HG03060 (cell line): ENCODE results near the gene ZNF445.
"Not testable (repeated sequence)": the region's sequence is repeated elsewhere in the genome, so short reads cannot be mapped to it uniquely, and the experiment has no call there.

ENCODE experiments used
- ATAC-seq: cut with Tn5 transposase; IDR thresholded peaks from one replicate; pipeline ENCODE4 v1.9.1; 2021; ENCODE audit warnings: low read depth, moderate number of reproducible peaks; ENCODE audit not compliant: unreplicated experiment

Gene ZNF445

GRCh38 chr3:44478055-44478468, 592 bp upstream of the ZNF445 start:
- no peak for ATAC-seq

- no peak for ATAC-seq
Measured at GRCh38 chr3:44476963-44477311, 533 bp downstream of the ZNF445 start.

GRCh38 chr3:44476181-44476611, 1.3 kb downstream of the ZNF445 start:
- ATAC-seq = no peak

GRCh38 chr3:44474886-44475285, 2.6 kb downstream of the ZNF445 start:
- not testable (repeated sequence) for ATAC-seq

- ATAC-seq = no peak
Measured at GRCh38 chr3:44470430-44470829, 7.0 kb downstream of the ZNF445 start.

GRCh38 chr3:44469914-44470313, 7.6 kb downstream of the ZNF445 start:
- ATAC-seq = no peak

- no peak for ATAC-seq
Measured at GRCh38 chr3:44468572-44469520, 8.6 kb downstream of the ZNF445 start.

- ATAC-seq = not testable (repeated sequence)
Measured at GRCh38 chr3:44468099-44468537, 9.4 kb downstream of the ZNF445 start.

- no peak for ATAC-seq
Measured at GRCh38 chr3:44467241-44467640, 10.2 kb downstream of the ZNF445 start.

- not testable (repeated sequence) for ATAC-seq
Measured at GRCh38 chr3:44464920-44465319, 12.6 kb downstream of the ZNF445 start.

- no peak for ATAC-seq
Measured at GRCh38 chr3:44464509-44464908, 13.0 kb downstream of the ZNF445 start.

- not testable (repeated sequence) for ATAC-seq
Measured at GRCh38 chr3:44460050-44460449, 17.4 kb downstream of the ZNF445 start.

GRCh38 chr3:44455318-44455717, 22.2 kb downstream of the ZNF445 start:
- no peak for ATAC-seq

GRCh38 chr3:44454258-44454657, 23.2 kb downstream of the ZNF445 start:
- ATAC-seq = no peak

- no peak for ATAC-seq
Measured at GRCh38 chr3:44451441-44451840, 26.0 kb downstream of the ZNF445 start.

- ATAC-seq = no peak
Measured at GRCh38 chr3:44446929-44447328, 30.5 kb downstream of the ZNF445 start.

- no peak for ATAC-seq
Measured at GRCh38 chr3:44445786-44446185, 31.7 kb downstream of the ZNF445 start.

- ATAC-seq = no peak
Measured at GRCh38 chr3:44444896-44445691, 32.4 kb downstream of the ZNF445 start.

- no peak for ATAC-seq
Measured at GRCh38 chr3:44444437-44444836, 33.0 kb downstream of the ZNF445 start.

GRCh38 chr3:44442596-44443309, 34.7 kb downstream of the ZNF445 start:
- no peak for ATAC-seq
